ENCODE data around the gene CLMP.

The CLMP gene

GRCh38 chr11:123125169-123125568, 69.9 kb downstream of the CLMP start:
- H3K27ac Mint-ChIP-seq (ENCODE audit: low read depth), result no peak overlapping the region
- ATAC-seq (replicated peaks; ENCODE audit: extremely low read depth, poor library complexity, severe bottlenecking) (no peak), DNase-seq (ENCODE audit: low spot score in 2 of 2) (no peak)
- no peaks in the 10 kb centered on the region for H3K9me3 Mint-ChIP-seq
- H3K4me1 Mint-ChIP-seq, result no peaks in the 10 kb centered on the region
- H3K4me3 Mint-ChIP-seq, result no peak overlapping the region
- H3K36me3 Mint-ChIP-seq (ENCODE audit: insufficient read depth), result peaks cover 2% of the 10 kb centered on the region
- H3K27me3 Mint-ChIP-seq, result peaks cover 17% of the 10 kb centered on the region

- ATAC-seq (replicated peaks; ENCODE audit: extremely low read depth, poor library complexity, severe bottlenecking), result no peak
- Mint-ChIP-seq H3K4me1 (no peaks in the 10 kb centered on the region), H3K27me3 (peaks cover 17% of the 10 kb centered on the region)
These were observed 72.2 kb downstream of the CLMP start for GRCh38 chr11:123122852-123123251.

DNA sequence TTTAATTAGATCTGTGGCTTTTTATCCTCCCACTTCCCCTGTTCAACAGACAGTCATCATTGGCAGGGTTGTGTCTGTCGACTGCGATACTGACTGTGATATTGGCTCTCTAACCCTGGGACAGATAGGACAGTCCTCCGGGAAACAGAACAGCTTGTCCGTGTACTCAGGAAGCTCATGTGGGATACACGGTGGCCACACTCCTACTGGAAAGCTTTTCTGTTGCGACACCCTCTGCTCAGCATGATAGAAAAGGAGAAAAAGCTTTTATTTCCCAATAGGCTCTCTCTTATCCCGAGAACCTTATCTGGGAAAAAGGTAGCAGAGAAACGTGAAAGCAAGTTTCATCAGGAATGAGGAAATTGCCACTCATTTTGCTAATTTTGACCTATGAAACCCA, 72.7 kb downstream of the CLMP start:
- DNase-seq (ENCODE audit: low spot score in 2 of 2) (no peak), ATAC-seq (replicated peaks; ENCODE audit: extremely low read depth, poor library complexity, severe bottlenecking) (no peak)
- H3K36me3 Mint-ChIP-seq (ENCODE audit: insufficient read depth), result no peaks in the 10 kb centered on the region
- H3K27me3 Mint-ChIP-seq, result peaks cover 17% of the 10 kb centered on the region
- no peaks in the 10 kb centered on the region for H3K4me1 Mint-ChIP-seq
- H3K9me3 Mint-ChIP-seq, result no peaks in the 10 kb centered on the region
- no peak overlapping the region for H3K27ac Mint-ChIP-seq (ENCODE audit: low read depth)
- no peak overlapping the region for H3K4me3 Mint-ChIP-seq

More at GRCh38 chr11:123122852-123123251, 72.2 kb downstream of the CLMP start:
- Mint-ChIP-seq H3K9me3 (no peaks in the 10 kb centered on the region), H3K36me3 (ENCODE audit: insufficient read depth) (no peaks in the 10 kb centered on the region), H3K27ac (ENCODE audit: low read depth) (no peak overlapping the region), H3K4me3 (no peak overlapping the region)
- no peak for DNase-seq (ENCODE audit: low spot score in 2 of 2)

DNA sequence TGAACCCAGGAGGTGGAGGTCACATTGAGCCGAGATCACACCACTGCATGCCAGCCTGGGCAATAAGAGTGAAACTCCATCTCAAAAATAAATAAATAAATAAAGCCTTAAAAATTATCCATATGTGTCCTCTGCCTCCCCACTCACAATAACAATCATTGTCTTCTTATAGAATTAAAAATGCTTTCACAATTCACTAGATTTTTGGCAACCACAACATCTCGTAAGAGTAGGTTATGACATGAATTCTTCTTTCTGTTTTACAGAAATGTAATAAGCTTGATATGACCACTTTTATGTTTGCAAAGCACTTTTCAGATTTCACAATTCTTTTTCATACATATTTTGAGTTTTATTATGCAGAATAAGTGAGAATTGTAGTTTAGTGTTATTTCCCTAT, 78.6 kb downstream of the CLMP start:
- no peaks in the 10 kb centered on the region for H3K36me3 Mint-ChIP-seq (ENCODE audit: insufficient read depth)
- DNase-seq (ENCODE audit: low spot score in 2 of 2) (no peak), ATAC-seq (replicated peaks; ENCODE audit: extremely low read depth, poor library complexity, severe bottlenecking) (no peak)
- H3K4me3 Mint-ChIP-seq, result no peak overlapping the region
- no peak overlapping the region for H3K27ac Mint-ChIP-seq (ENCODE audit: low read depth)
- H3K9me3 Mint-ChIP-seq, result no peaks in the 10 kb centered on the region
- H3K4me1 Mint-ChIP-seq, result no peaks in the 10 kb centered on the region
- H3K27me3 Mint-ChIP-seq, result no peaks in the 10 kb centered on the region

- ATAC-seq (replicated peaks; ENCODE audit: extremely low read depth, poor library complexity, severe bottlenecking), result no peak
These were observed 83.6 kb downstream of the CLMP start for GRCh38 chr11:123111465-123111864.

GRCh38 chr11:123110397-123110796, 84.7 kb downstream of the CLMP start:
- DNase-seq (ENCODE audit: low spot score in 2 of 2) (no peak), ATAC-seq (replicated peaks; ENCODE audit: extremely low read depth, poor library complexity, severe bottlenecking) (peak; percentile 71)
- Mint-ChIP-seq H3K4me3 (peak overlapping the region; percentile 8), H3K36me3 (ENCODE audit: insufficient read depth) (no peaks in the 10 kb centered on the region), H3K27me3 (no peaks in the 10 kb centered on the region), H3K9me3 (no peaks in the 10 kb centered on the region), H3K27ac (ENCODE audit: low read depth) (peak overlapping the region; percentile 3), H3K4me1 (peaks cover 6% of the 10 kb centered on the region)

More at GRCh38 chr11:123111465-123111864, 83.6 kb downstream of the CLMP start:
- no peak overlapping the region for H3K4me3 Mint-ChIP-seq
- H3K27me3 Mint-ChIP-seq, result no peaks in the 10 kb centered on the region
- H3K27ac Mint-ChIP-seq (ENCODE audit: low read depth), result no peak overlapping the region
- no peaks in the 10 kb centered on the region for H3K9me3 Mint-ChIP-seq
- peaks cover 6% of the 10 kb centered on the region for H3K4me1 Mint-ChIP-seq
- H3K36me3 Mint-ChIP-seq (ENCODE audit: insufficient read depth), result no peaks in the 10 kb centered on the region
- DNase-seq (ENCODE audit: low spot score in 2 of 2), result no peak

DNA sequence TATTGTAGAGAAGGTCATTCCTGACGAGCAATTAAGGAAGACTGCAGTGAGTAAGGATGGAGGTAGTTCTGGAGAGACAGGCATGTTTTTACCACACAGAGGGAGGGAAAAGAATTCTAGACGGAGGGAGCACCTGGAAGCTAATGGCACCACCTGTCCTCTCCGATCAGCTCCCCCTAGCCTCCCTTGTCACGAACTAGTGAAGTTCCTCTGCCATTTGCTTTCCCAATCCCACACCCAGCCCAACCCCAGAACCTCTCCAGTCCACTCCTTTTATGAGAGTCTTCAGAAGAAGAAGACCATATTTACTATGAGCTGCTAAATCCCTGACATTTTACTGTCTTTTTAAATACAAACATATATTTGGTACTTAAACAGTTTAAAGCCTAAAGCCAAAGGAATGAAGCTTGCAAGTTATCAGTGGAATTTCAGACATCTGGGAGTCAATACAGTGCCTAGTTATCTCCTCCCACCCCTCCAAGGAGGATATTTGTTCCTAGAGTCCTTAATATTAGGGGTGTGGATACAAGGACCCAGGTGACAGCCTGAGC, 87.0 kb downstream of the CLMP start:
- ATAC-seq (replicated peaks; ENCODE audit: extremely low read depth, poor library complexity, severe bottlenecking), result no peak
- Mint-ChIP-seq H3K4me3 (no peak overlapping the region), H3K27ac (ENCODE audit: low read depth) (no peak overlapping the region), H3K27me3 (no peaks in the 10 kb centered on the region), H3K4me1 (peaks cover 10% of the 10 kb centered on the region), H3K36me3 (ENCODE audit: insufficient read depth) (no peaks in the 10 kb centered on the region), H3K9me3 (no peaks in the 10 kb centered on the region)
- no peak for DNase-seq (ENCODE audit: low spot score in 2 of 2)

- DNase-seq (ENCODE audit: low spot score in 2 of 2), result no peak
- no peak overlapping the region for H3K27ac Mint-ChIP-seq (ENCODE audit: low read depth)
- no peaks in the 10 kb centered on the region for H3K9me3 Mint-ChIP-seq
- no peaks in the 10 kb centered on the region for H3K27me3 Mint-ChIP-seq
- no peak overlapping the region for H3K4me3 Mint-ChIP-seq
- no peak for ATAC-seq (replicated peaks; ENCODE audit: extremely low read depth, poor library complexity, severe bottlenecking)
- H3K4me1 Mint-ChIP-seq, result peaks cover 12% of the 10 kb centered on the region
- H3K36me3 Mint-ChIP-seq (ENCODE audit: insufficient read depth), result peaks cover 2% of the 10 kb centered on the region
These were observed 90.4 kb downstream of the CLMP start for GRCh38 chr11:123104697-123105096.

GRCh38 chr11:123103326-123103980, 91.6 kb downstream of the CLMP start:
- Mint-ChIP-seq H3K4me3 (no peak overlapping the region), H3K36me3 (ENCODE audit: insufficient read depth) (peaks cover 2% of the 10 kb centered on the region), H3K9me3 (no peaks in the 10 kb centered on the region), H3K27me3 (no peaks in the 10 kb centered on the region), H3K27ac (ENCODE audit: low read depth) (no peak overlapping the region), H3K4me1 (peaks cover 12% of the 10 kb centered on the region)
- peak; percentile 52 for ATAC-seq (replicated peaks; ENCODE audit: extremely low read depth, poor library complexity, severe bottlenecking)
- peak in 1 of 2 donors; percentile 16 for DNase-seq (ENCODE audit: low spot score in 2 of 2)

DNA sequence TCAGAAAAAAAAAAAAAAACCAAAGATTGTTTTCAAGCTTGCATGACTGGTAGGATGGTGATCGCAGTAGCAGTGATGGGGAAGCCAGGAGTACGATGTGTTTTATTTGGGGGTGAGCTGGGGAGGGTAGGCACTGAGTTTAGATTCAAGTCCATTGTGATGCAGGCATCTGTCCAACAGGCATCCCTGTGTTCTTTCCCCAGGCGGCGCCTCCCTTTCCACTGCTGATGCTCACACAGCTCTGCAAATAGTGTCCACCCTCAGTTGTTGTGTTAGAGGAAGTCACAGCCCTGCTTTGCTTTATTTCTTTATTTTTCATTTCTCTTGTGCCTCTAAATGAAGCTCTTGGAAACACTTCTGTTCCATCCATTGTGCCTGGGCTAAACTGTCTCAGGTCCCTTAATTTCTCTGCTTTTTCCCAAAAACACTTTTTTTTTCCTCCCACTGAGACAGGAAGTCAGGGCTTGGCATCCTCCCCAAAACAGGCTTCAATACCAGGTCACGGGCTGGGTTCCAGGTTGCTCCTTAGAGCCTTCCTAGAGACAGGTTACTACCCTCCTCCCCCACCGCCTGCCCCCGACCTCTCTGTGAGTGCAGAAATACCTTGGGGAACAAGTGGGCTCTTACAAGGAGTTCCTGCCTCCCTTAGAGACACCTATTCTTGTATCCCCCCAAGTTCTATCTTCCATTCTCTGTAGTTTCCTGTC, 94.5 kb downstream of the CLMP start:
- H3K36me3 Mint-ChIP-seq (ENCODE audit: insufficient read depth), result peaks cover 5% of the 10 kb centered on the region
- DNase-seq (ENCODE audit: low spot score in 2 of 2) (no peak), ATAC-seq (replicated peaks; ENCODE audit: extremely low read depth, poor library complexity, severe bottlenecking) (no peak)
- H3K27me3 Mint-ChIP-seq, result no peaks in the 10 kb centered on the region
- H3K4me1 Mint-ChIP-seq, result peaks cover 12% of the 10 kb centered on the region
- no peak overlapping the region for H3K4me3 Mint-ChIP-seq
- no peak overlapping the region for H3K27ac Mint-ChIP-seq (ENCODE audit: low read depth)
- H3K9me3 Mint-ChIP-seq, result no peaks in the 10 kb centered on the region

- ATAC-seq (replicated peaks; ENCODE audit: extremely low read depth, poor library complexity, severe bottlenecking), result no peak
- H3K27ac Mint-ChIP-seq (ENCODE audit: low read depth), result no peak overlapping the region
- peaks cover 12% of the 10 kb centered on the region for H3K4me1 Mint-ChIP-seq
These were observed 96.1 kb downstream of the CLMP start for GRCh38 chr11:123098990-123099389.

GRCh38 chr11:123093739-123094138, 101.3 kb downstream of the CLMP start:
- Mint-ChIP-seq H3K4me1 (peaks cover 10% of the 10 kb centered on the region), H3K27ac (ENCODE audit: low read depth) (no peak overlapping the region), H3K9me3 (no peaks in the 10 kb centered on the region), H3K27me3 (no peaks in the 10 kb centered on the region), H3K4me3 (no peak overlapping the region), H3K36me3 (ENCODE audit: insufficient read depth) (peaks cover 6% of the 10 kb centered on the region)
- ATAC-seq (replicated peaks; ENCODE audit: extremely low read depth, poor library complexity, severe bottlenecking) (no peak), DNase-seq (ENCODE audit: low spot score in 2 of 2) (no peak)

More at GRCh38 chr11:123098990-123099389, 96.1 kb downstream of the CLMP start:
- H3K27me3 Mint-ChIP-seq, result no peaks in the 10 kb centered on the region
- no peak for DNase-seq (ENCODE audit: low spot score in 2 of 2)
- no peaks in the 10 kb centered on the region for H3K9me3 Mint-ChIP-seq
- H3K4me3 Mint-ChIP-seq, result no peak overlapping the region
- H3K36me3 Mint-ChIP-seq (ENCODE audit: insufficient read depth), result peaks cover 5% of the 10 kb centered on the region

GRCh38 chr11:123091506-123091905, 103.5 kb downstream of the CLMP start:
- Mint-ChIP-seq H3K36me3 (ENCODE audit: insufficient read depth) (peaks cover 2% of the 10 kb centered on the region), H3K9me3 (no peaks in the 10 kb centered on the region), H3K27me3 (no peaks in the 10 kb centered on the region), H3K27ac (ENCODE audit: low read depth) (peak overlapping the region; percentile 84), H3K4me1 (peaks cover 22% of the 10 kb centered on the region), H3K4me3 (no peak overlapping the region)
- DNase-seq (ENCODE audit: low spot score in 2 of 2) (no peak), ATAC-seq (replicated peaks; ENCODE audit: extremely low read depth, poor library complexity, severe bottlenecking) (no peak)
